ENCODE results near the gene UCHL3. TPM values are rescaled to one million over a fixed set of nuclear protein-coding genes. Genes with fewer than 3 reads are reported as not detected.

Gene UCHL3
- total RNA-seq, 3 donors from 2014 or later, result 25.7 to 38.8 (median 27.3) TPM

- Histone ChIP-seq H3K4me3 (no peak overlapping the region), H3K9me3 (no peaks in the 10 kb centered on the region), H3K36me3 (ENCODE audit: low read depth) (no peaks in the 10 kb centered on the region), H3K4me1 (ENCODE audit: low read depth) (no peaks in the 10 kb centered on the region)
- TF ChIP-seq CTCF (IDR thresholded peaks at IDR 0.05), result no peak
- ATAC-seq (no peak), DNase-seq (no peak)
- intact Hi-C loops (cut with DNase I, micrococcal nuclease), result no loop called here
These were observed 98.9 kb downstream of the UCHL3 start for GRCh38 chr13:75648446-75648845.

- no peaks in the 10 kb centered on the region for H3K36me3 ChIP-seq (ENCODE audit: low read depth)
- no peak for DNase-seq
- ATAC-seq, result no peak
- no peak for TF ChIP-seq CTCF (IDR thresholded peaks at IDR 0.05)
- intact Hi-C loops (cut with DNase I, micrococcal nuclease), result no loop called here
- no peak overlapping the region for H3K4me3 ChIP-seq
- no peaks in the 10 kb centered on the region for H3K4me1 ChIP-seq (ENCODE audit: low read depth)
- no peaks in the 10 kb centered on the region for H3K9me3 ChIP-seq
These were observed 101.4 kb downstream of the UCHL3 start for GRCh38 chr13:75651013-75651412.

- Histone ChIP-seq H3K9me3 (no peaks in the 10 kb centered on the region), H3K4me3 (no peak overlapping the region), H3K36me3 (ENCODE audit: low read depth) (no peaks in the 10 kb centered on the region), H3K4me1 (ENCODE audit: low read depth) (no peaks in the 10 kb centered on the region)
- intact Hi-C loops (cut with DNase I, micrococcal nuclease), result no loop called here
- no peak for ATAC-seq
- no peak for DNase-seq
- no peak for TF ChIP-seq CTCF (IDR thresholded peaks at IDR 0.05)
These were observed 103.1 kb downstream of the UCHL3 start for GRCh38 chr13:75652726-75653125.

Other genes starting within 250 kb of the UCHL3 start
- gene TBC1D4, start 67.6 kb upstream of the UCHL3 start, total RNA-seq, result 10 to 100 TPM; 13.4 to 24.6 (median 13.8) TPM
- gene COMMD6, start 11.9 kb upstream of the UCHL3 start, total RNA-seq, result 100 to 1,000 TPM in 2 of 3 donors, 10 to 100 TPM in 1; 97.9 to 192 (median 132) TPM
- 100 to 1,000 TPM; 127 to 243 (median 212) TPM for gene LMO7, start 86.5 kb downstream of the UCHL3 start, total RNA-seq

Data from mucosa of descending colon (tissue), 3 donors.